SK-N-MC (cell line): Measurements from ENCODE around the gene EZH1.

Experiments
- DNase-seq: peaks from one replicate; pipeline ENCODE4 v3.0.0-alpha.2; 2011; ENCODE audit warnings: low read depth, low spot score
- H3K27ac ChIP-seq: fragments of 200-600 bp; sonication (generic); 2 replicates; pipeline ENCODE4 v1.5.1; 2016; ENCODE audit warnings: mixed run types
- H3K36me3 ChIP-seq: fragments of 200-600 bp; sonication (generic); 2 replicates; pipeline ENCODE4 v1.6.1; 2017; ENCODE audit warnings: antibody characterized with exemption, low read length, mixed read lengths; ENCODE audit not compliant: insufficient read depth
- H3K4me3 ChIP-seq: fragments of 200-600 bp; sonication (generic); 2 replicates; pipeline ENCODE4 v1.5.1; 2016
- H3K9ac ChIP-seq: fragments of 200-600 bp; sonication (generic); 2 replicates; pipeline ENCODE4 v1.8.0; 2017; ENCODE audit warnings: mixed run types, mixed read lengths; ENCODE audit not compliant: insufficient read length
- H3K9me3 ChIP-seq: fragments of 200-600 bp; sonication (generic); 2 replicates; pipeline ENCODE4 v1.6.1; 2017; ENCODE audit warnings: low read depth, mild to moderate bottlenecking, antibody characterized with exemption, low read length, moderate library complexity, mixed read lengths
- EZH2 ChIP-seq: fragments of 200-600 bp; sonication (generic); IDR thresholded peaks from one replicate; pipeline ENCODE4 v1.6.1; 2017; ENCODE audit warnings: antibody characterized with exemption
- FOXP2 ChIP-seq: optimal IDR thresholded peaks from 2 replicates; pipeline ENCODE3; 2011; ENCODE audit warnings: mild to moderate bottlenecking, moderate library complexity; ENCODE audit not compliant: insufficient read depth; ENCODE audit errors: extremely low read length, control extremely low read depth
- POLR2AphosphoS5 ChIP-seq: IDR thresholded peaks from 2 replicates; pipeline ENCODE4 v1.6.1; 2012; ENCODE audit warnings: mild to moderate bottlenecking, low read depth, low read length, borderline replicate concordance

The EZH1 gene

GRCh38 chr17:42697108-42697811 is 47.6 kb downstream of the EZH1 start:
- Histone ChIP-seq H3K9ac (no peak overlapping the region), H3K27ac (no peak overlapping the region), H3K9me3 (no peaks in the 10 kb centered on the region), H3K36me3 (peaks cover 27% of the 10 kb centered on the region; the same call in 1 of the 2 replicates), H3K4me3 (no peak overlapping the region)
- TF ChIP-seq FOXP2, result no peak
- TF ChIP-seq EZH2, result no peak
- TF ChIP-seq POLR2AphosphoS5, result no peak
- no peak for DNase-seq

GRCh38 chr17:42695500-42695899 is 49.3 kb downstream of the EZH1 start:
- no peak overlapping the region for H3K27ac ChIP-seq
- no peak for DNase-seq
- no peak overlapping the region for H3K4me3 ChIP-seq
- H3K9ac ChIP-seq, result no peak overlapping the region
- H3K36me3 ChIP-seq, result peaks cover 15% of the 10 kb centered on the region; the same call in 1 of the 2 replicates
- no peaks in the 10 kb centered on the region for H3K9me3 ChIP-seq
- TF ChIP-seq POLR2AphosphoS5 (no peak), FOXP2 (no peak)

DNA sequence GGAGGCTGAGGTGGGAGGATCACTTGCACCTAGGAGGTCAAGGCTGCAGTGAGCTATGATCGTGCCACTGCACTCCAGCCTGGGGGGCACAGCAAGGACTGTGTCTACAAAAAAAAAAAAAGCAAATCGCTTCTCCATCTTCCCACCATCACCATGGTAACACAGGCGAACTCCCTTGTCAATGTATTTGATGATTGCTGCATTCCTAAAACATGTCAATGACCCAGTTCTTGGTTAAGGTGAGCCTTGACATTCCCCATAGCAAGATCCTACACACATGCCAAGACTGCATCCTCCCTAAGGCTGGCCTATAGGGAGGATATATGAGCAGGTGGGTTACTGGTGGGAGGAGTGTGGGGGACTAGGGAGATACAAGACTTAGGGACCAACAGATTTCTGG is 50.3 kb downstream of the EZH1 start:
- no peak overlapping the region for H3K27ac ChIP-seq
- no peak overlapping the region for H3K4me3 ChIP-seq
- no peak for DNase-seq
- H3K9ac ChIP-seq, result no peak overlapping the region
- no peaks in the 10 kb centered on the region for H3K9me3 ChIP-seq
- TF ChIP-seq EZH2 (no peak), POLR2AphosphoS5 (no peak), FOXP2 (no peak)
- H3K36me3 ChIP-seq, result peaks cover 15% of the 10 kb centered on the region; the same call in 1 of the 2 replicates

- no peak overlapping the region for H3K27ac ChIP-seq
- no peak for DNase-seq
- TF ChIP-seq FOXP2, result no peak
- no peak for TF ChIP-seq POLR2AphosphoS5
- no peak for TF ChIP-seq EZH2
- peaks cover 12% of the 10 kb centered on the region; the same call in 1 of the 2 replicates for H3K36me3 ChIP-seq
- no peaks in the 10 kb centered on the region for H3K9me3 ChIP-seq
- no peak overlapping the region for H3K4me3 ChIP-seq
- H3K9ac ChIP-seq, result no peak overlapping the region
Observed at GRCh38 chr17:42692489-42692888, 52.4 kb downstream of the EZH1 start.

DNA sequence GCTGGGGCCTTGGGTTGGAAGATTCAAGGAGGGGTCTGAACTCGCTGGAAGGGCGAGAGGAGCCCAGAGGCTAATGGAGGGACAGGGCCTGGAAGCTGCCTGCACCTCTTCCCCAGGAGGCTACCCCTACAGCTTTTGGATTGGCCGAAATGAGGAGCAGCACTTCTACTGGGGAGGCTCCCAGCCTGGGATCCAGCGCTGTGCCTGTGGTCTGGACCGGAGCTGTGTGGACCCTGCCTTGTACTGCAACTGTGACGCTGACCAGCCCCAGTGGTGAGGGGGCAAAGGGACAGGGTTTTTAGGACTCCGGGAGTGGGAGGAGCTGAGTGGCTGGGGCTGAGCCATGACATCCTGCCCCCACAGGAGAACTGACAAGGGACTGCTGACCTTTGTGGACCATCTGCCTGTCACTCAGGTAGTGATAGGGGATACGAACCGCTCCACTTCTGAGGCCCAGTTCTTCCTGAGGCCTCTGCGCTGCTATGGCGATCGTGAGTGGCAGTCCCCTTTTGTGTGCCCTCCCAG is 53.8 kb downstream of the EZH1 start:
- DNase-seq, result no peak
- no peak overlapping the region for H3K9ac ChIP-seq
- TF ChIP-seq POLR2AphosphoS5 (no peak), EZH2 (no peak)
- H3K27ac ChIP-seq, result no peak overlapping the region
- no peak overlapping the region for H3K4me3 ChIP-seq
- H3K9me3 ChIP-seq, result no peaks in the 10 kb centered on the region
- peaks cover 11% of the 10 kb centered on the region; the same call in 1 of the 2 replicates for H3K36me3 ChIP-seq

DNA sequence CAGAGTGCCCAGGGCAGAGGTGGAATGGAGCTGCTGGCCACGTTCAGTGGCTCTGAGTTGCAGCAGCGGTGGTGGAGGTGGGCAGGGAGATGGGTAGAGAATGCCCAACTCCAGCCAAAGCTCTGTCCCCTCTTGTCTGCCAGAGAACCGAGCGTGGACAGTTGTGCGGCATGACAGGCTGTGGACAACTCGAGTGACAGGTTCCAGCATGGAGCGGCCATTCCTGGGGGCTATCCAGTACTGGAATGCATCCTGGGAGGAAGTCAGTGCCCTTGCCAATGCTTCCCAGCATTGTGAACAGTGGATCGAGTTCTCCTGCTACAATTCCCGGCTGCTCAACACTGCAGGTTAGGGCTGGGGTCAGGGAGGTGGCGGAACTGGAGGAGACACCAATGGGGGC is 54.2 kb downstream of the EZH1 start:
- no peak overlapping the region for H3K27ac ChIP-seq
- no peak overlapping the region for H3K4me3 ChIP-seq
- H3K9me3 ChIP-seq, result no peaks in the 10 kb centered on the region
- no peak overlapping the region for H3K9ac ChIP-seq
- no peak for DNase-seq
- TF ChIP-seq FOXP2, result no peak
- TF ChIP-seq POLR2AphosphoS5, result no peak
- TF ChIP-seq EZH2, result no peak
- H3K36me3 ChIP-seq, result peaks cover 7% of the 10 kb centered on the region; the same call in 1 of the 2 replicates

GRCh38 chr17:42687707-42688320 is 57.0 kb downstream of the EZH1 start:
- Histone ChIP-seq H3K4me3 (no peak overlapping the region), H3K27ac (peak overlapping the region; percentile 28), H3K9ac (peak overlapping the region; percentile 48), H3K9me3 (no peaks in the 10 kb centered on the region), H3K36me3 (peaks cover 2% of the 10 kb centered on the region; the same call in 1 of the 2 replicates)
- TF ChIP-seq POLR2AphosphoS5 (no peak), FOXP2 (no peak), EZH2 (no peak)
- DNase-seq, result no peak

DNA sequence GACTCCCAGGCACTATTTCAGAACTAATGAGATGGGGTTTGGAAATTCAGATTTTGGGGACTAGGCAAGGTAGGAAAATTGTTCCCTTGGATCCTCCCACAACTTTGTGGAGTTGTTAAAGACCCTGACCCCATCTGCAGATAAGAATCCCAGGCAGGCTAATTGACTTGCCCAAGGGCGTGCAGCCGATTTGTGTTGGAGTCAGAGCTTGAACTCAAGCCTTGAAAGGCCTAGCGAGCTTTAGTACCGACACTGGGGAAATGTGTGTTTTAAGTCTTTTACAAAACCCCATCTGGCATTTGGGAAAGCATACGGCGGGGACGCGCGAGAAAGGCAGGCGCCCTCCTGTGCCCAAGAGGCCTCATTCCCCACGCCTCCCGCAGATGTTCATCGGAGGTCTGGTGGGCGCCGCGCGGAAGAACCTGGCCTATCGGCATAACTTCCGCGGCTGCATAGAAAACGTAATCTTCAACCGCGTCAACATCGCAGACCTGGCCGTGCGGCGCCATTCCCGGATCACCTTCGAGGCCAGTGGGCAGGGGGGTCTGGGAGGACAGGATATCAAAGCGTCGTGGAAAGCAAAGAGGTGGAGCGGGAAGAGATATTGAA is 58.2 kb downstream of the EZH1 start:
- H3K36me3 ChIP-seq, result no peaks in the 10 kb centered on the region; the same call in 1 of the 2 replicates
- no peak overlapping the region for H3K9ac ChIP-seq
- no peak overlapping the region for H3K27ac ChIP-seq
- no peak overlapping the region for H3K4me3 ChIP-seq
- no peak for TF ChIP-seq EZH2
- TF ChIP-seq POLR2AphosphoS5, result no peak
- no peak for TF ChIP-seq FOXP2
- no peak for DNase-seq
- H3K9me3 ChIP-seq, result no peaks in the 10 kb centered on the region
